ENCODE data around the gene ALMS1. TPM values are rescaled to one million over a fixed set of nuclear protein-coding genes. Genes with fewer than 3 reads are reported as not detected.
"Not testable (repeated sequence)": the region's sequence is repeated elsewhere in the genome, so short reads cannot be mapped to it uniquely, and the experiment has no call there.

The ALMS1 gene
- total RNA-seq, 1 experiment from 2014 or later = 6.4 TPM

DNA sequence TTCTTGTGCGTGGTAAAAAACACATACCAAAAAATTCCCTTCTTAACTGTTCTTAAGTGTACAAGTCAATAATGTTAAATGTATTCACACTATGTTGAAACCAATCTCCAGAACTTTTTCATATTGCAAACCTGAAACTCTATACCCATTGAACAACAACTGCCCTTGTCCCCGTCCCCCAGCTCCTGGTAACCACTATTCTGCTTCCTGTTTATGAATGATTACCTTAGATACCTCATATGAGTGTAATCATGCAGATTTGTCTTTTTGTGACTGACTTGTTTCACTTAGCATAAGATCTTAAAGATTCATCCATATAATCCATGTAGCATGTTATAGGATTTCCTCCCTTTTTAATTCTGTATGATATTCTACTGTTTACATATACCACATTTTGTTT, 196.7 kb downstream of the ALMS1 start:
- no peak for DNase-seq (ENCODE audit: low read depth)
- in situ Hi-C loops (cut with HindIII; ENCODE audit: low pct_unique_long_range_greater_than_20kb, low sequenced_read_pairs) = no loop called here

DNA sequence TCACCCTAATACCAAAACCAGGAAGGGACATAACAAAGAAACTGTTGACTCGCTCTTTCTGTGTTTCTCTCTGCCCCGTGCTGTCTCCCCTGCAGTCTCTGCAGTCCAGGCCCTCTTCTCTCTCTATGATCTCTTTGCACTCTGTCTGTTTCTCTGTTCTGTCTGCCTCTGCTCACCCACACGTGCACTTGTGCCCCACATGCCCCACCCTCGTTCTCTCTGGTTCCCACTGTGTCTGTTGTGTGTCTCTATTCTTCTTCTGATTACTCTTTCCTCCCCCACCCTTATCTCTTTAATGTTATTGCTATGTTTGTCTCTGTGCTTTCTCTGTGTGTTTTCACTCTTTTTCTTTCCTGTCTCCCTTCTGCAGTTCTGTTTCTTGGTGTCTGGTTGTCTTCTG, 202.5 kb downstream of the ALMS1 start:
- in situ Hi-C loops (cut with HindIII; ENCODE audit: low pct_unique_long_range_greater_than_20kb, low sequenced_read_pairs) = no loop called here
- DNase-seq (ENCODE audit: low read depth) = no peak

DNA sequence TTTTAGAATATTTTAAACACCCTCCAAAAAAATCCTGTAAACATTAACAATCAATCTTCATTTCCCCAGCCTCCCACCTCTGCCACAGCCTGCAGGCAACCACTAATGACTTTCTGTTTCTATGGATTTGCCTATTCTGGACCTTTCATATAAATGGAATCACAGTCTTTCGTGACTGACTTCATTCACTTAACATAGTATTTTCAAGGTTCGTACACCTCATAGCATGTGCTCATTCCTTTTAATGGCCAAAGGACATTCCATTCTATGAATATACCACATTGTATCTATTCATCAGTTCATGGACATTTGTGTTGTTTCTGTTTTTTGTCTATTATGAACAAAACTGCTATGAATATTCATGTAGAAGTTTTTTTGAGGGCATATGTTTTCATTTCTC, 208.0 kb downstream of the ALMS1 start:
- in situ Hi-C loops (cut with HindIII; ENCODE audit: low pct_unique_long_range_greater_than_20kb, low sequenced_read_pairs) = no loop called here
- DNase-seq (ENCODE audit: low read depth) = no peak

DNA sequence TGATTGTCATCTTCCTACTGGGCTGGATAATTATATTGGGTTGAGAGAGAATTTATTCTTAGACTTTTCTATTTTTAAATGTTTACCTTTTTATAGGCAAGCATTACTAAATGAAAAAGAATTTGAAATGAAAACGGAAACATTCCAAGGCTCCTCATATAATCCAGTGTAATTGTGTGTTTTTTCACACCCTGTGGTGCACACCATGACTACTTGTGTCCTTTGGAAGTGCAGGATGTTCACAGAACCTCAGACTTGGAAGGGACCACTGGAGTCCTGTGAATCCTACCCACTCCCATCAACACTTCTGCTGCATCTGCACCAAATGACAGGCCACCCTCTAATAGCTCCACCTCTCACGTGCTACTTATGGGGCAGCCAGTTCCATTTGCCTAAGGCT, 208.6 kb downstream of the ALMS1 start:
- in situ Hi-C loops (cut with HindIII; ENCODE audit: low pct_unique_long_range_greater_than_20kb, low sequenced_read_pairs) = no loop called here
- DNase-seq (ENCODE audit: low read depth) = no peak

DNA sequence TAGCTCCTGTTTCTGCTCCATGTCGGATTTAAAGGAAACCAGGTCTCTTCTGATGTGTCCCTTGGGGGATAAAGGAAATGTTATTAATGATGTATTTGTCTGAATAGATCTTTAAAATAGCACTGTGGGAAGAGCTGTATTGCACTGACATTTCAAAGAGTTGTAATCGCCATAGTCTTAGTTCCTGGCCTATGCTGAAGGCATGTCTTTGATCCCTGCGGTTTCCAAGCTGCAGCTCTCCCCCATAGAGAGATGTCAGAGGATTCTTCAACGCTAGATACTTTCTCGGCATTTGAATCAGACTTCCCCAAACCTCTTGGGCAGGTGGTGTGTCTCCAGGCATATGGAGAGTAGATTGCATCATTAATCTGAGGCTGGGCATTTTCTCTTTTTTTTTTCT, 216.1 kb downstream of the ALMS1 start:
- in situ Hi-C loops (cut with HindIII; ENCODE audit: low pct_unique_long_range_greater_than_20kb, low sequenced_read_pairs) = no loop called here
- DNase-seq (ENCODE audit: low read depth) = no peak

DNA sequence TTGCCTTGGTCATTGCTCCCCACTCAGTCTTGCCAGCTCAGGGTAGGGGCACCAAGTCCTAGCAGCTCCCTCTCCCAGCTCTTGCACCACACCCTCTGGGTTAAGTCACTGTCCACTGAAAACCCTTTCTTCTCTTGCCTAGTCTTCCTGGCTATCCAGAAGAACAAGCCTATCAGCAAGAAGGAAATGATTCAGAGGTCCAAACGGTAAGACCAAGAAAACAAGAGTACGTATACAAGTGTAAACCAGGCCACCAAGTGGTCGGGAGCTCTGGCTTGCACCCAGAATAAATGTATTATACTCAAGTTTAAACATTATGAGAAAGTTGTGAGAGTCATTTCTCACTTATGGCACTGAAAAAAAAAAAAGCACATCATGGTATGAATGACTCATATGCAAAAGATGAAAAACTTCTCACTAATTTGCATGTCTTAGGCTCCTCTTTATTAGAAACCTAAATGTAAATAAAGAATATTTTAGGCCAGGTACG, 217.5 kb downstream of the ALMS1 start:
- DNase-seq (ENCODE audit: low read depth) = peak; percentile 9
- in situ Hi-C loops (cut with HindIII; ENCODE audit: low pct_unique_long_range_greater_than_20kb, low sequenced_read_pairs) = not testable (repeated sequence)

DNA sequence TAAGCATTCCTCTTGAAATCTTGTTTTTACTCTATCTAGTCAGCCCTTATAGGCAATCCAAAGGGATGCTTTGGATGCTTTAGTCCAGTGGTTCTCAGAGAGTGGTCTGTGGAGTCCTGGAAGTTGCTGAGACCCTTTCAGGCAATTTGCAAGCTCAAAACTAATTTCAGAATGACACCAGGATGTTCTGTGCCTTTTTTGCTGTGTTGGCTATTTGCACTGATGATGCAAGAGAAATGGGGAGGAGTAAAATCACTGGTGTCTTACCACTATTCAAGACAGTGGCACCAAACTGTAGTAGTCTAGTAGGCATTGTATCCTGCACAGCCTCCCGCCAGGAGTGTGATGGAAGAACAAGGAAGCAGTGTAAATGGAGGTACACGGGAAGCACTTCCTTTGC, 219.0 kb downstream of the ALMS1 start:
- DNase-seq (ENCODE audit: low read depth); in situ Hi-C loops (cut with HindIII; ENCODE audit: low pct_unique_long_range_greater_than_20kb, low sequenced_read_pairs): not testable (repeated sequence)

DNA sequence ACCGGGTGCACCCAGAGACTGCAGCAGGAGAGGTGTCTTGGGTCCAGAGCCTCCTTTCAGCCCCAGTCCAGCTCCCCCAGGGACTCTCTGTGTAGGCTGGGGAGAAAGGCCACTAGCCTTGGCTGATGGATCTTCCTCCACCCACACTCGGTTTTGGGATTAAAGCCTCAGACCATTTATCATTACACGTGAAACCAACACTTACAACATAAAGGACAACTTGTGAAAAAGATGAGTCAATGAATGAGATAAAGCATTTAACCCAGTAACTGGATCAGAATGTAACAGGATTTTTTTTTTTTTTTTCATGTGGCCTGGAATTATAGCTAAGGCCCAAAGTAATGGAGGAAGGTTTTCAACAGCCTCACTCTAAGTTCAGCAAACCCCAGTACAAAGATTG, 224.5 kb downstream of the ALMS1 start:
- in situ Hi-C loops (cut with HindIII; ENCODE audit: low pct_unique_long_range_greater_than_20kb, low sequenced_read_pairs) = no loop called here
- no peak for DNase-seq (ENCODE audit: low read depth)

DNA sequence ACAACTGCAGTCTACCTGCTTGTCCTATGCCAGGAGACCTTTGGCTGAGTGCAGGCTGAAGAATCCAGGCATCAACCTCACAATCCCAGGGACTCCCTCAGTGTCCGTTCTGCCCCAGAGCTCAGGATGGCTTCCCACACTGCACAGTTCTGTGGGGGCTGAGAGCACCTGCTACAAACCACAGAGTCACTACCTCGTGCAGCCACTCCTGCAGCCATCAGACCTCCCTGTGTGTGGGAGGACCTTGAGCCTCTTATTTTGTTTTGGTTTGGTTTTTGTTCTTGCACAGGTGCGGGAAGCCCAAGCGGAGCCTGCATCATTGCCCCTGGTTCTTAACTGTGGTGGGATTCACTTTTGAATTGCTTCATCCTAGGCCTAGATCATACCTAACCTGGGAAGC, 225.6 kb downstream of the ALMS1 start:
- no peak for DNase-seq (ENCODE audit: low read depth)
- in situ Hi-C loops (cut with HindIII; ENCODE audit: low pct_unique_long_range_greater_than_20kb, low sequenced_read_pairs) = no loop called here

DNA sequence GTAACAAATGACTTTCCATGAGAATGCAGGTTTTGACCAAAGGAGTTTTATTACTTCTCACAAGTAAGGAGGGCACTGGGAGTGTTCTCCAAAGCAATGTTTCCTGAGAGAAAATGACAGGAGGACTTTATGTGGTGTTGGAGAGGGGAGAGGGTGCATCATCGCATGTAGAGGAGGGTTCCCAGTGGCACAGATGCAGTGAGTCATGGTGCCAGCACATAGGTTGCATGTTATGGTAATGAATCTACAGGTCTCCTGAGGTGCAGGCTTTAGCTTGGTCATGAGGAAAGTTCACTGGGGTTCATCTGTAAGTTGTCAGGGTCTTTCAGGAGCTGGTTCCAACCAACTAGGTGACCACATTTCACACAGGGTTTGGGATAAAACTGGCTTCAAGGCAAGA, 226.2 kb downstream of the ALMS1 start:
- no peak for DNase-seq (ENCODE audit: low read depth)
- in situ Hi-C loops (cut with HindIII; ENCODE audit: low pct_unique_long_range_greater_than_20kb, low sequenced_read_pairs) = no loop called here

DNA sequence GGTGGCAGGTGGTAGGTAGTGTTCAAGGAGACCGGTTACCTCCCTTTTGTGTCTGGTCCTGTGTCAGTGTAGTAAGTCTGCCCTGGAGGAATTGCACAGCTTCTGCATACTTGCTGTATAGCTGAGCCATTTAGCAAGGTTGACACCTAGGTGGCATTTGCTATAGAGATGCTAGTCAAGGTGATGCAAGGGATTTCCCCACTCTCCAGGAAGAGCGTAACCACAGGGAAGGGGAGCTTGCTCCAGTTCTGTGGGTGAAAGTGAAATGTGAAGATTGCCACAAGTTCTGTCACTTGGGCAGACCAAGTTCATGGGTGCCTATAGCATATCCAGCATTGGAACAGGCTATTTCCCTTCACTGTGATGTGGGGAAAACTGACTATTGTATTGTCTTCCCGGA, 228.5 kb downstream of the ALMS1 start:
- no peak for DNase-seq (ENCODE audit: low read depth)
- in situ Hi-C loops (cut with HindIII; ENCODE audit: low pct_unique_long_range_greater_than_20kb, low sequenced_read_pairs) = no loop called here

DNA sequence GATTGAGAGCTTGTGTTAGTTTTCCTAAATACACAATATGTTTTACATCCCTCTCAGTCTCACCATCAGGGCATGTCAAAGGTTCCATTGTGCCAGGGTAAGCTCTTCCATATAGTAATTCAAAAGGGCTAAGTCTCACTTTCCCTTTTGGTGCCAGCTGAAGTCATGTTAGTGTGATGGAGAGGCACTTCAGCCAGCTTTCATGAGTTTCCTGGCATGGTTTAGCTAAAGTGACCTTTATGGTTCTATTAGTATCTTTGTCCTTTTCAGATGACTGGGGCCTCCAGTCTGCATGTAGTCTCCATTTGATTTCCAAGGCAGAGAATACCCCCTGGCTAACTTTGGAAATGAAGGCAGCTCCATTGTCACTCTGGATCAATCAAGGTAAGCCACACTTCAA, 229.4 kb downstream of the ALMS1 start:
- DNase-seq (ENCODE audit: low read depth) = no peak
- in situ Hi-C loops (cut with HindIII; ENCODE audit: low pct_unique_long_range_greater_than_20kb, low sequenced_read_pairs) = no loop called here

DNA sequence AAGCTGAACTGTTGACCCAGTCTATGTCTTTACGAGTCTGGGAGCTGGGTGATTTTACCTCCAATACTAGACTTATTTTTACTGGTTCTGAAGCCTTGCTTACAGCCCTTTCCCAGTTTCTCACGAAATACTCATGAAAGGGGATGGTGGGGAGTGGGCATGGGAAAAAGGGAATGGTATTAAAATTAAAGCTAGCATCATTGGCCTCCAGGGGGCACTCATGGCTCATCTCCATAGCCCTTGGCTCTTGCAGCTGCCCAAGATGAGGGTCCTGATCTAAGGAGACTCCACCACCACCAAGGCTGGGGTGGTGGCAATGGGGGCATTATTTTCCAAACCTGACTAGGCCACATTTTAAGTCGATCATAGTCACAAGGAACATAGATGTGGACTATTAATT, 234.3 kb downstream of the ALMS1 start:
- DNase-seq (ENCODE audit: low read depth); in situ Hi-C loops (cut with HindIII; ENCODE audit: low pct_unique_long_range_greater_than_20kb, low sequenced_read_pairs): not testable (repeated sequence)

DNA sequence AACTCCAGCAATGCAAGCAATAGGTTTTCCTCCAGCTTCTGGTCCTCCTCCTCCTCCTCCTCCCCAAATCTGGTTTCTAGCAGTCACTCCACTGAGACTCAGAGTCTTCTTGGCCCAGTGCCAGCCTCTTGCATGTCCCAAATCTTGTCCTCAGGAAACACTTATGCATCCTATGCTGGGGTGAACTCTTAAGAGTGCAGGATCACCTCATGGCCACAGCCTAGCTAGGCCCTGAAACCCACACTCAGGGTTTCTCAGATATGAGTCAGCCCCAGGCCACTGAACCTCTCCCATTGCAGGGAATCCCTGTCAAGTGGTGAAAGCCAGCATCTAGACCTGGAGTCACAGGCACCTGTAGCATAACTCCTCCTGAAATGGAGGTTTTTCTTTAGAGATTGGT, 238.4 kb downstream of the ALMS1 start:
- in situ Hi-C loops (cut with HindIII; ENCODE audit: low pct_unique_long_range_greater_than_20kb, low sequenced_read_pairs); DNase-seq (ENCODE audit: low read depth): not testable (repeated sequence)

DNA sequence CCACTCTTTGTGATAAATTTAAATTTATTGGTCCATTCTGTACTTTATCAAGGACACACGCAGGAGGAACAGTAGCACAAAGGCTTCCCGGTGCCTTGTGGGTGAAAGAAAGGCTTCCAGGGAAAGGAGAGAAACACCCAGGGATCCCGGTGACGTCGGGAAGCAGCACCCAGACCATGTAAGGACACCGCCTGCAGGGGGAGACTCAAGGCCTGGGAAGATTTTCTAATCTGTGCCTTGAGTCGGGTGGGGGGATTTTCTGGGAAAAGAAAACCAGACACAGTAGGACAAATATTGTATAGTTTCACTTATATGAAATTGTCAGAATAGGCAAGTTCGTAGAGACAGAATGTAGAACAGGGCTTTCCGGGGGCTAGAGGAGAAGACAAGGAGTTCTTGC, 239.0 kb downstream of the ALMS1 start:
- in situ Hi-C loops (cut with HindIII; ENCODE audit: low pct_unique_long_range_greater_than_20kb, low sequenced_read_pairs); DNase-seq (ENCODE audit: low read depth): not testable (repeated sequence)

DNA sequence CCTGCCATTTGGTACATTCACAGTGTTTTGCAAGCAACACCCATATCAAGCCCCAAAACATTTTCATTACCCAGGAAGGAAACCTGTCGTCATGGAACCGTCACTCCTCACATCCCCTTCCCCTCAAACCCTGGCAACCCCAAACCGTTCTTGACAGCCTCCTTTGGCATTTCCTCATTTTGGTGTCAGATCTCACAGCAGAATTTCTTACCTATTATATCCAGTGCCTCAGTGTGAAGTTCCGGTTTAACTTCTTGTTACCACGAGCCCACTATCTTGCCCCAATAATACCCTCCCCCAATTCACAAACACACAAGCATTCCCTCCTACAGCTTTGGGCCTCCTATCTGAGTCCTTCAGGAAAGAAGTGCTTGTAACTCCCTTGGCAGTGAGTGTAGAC, 240.6 kb downstream of the ALMS1 start:
- DNase-seq (ENCODE audit: low read depth); in situ Hi-C loops (cut with HindIII; ENCODE audit: low pct_unique_long_range_greater_than_20kb, low sequenced_read_pairs): not testable (repeated sequence)

DNA sequence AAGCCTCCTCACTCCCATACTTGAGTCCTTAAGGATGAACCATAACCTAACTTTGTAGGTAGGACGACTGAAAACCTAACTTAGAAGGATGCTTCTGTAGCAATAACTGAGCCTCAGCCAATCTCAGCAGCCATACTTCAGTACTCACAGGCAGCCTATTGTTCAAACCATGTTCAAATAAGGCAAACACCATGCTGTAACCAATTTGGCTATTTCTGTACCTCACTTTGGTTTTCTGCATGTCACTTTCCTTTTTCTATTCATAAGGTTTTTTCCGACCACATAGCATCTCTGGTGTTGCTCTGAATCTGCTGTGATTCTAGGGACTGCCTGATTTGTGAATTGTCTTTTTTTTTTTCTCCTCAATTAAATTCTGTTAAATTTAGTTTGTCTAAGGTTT, 242.9 kb downstream of the ALMS1 start:
- in situ Hi-C loops (cut with HindIII; ENCODE audit: low pct_unique_long_range_greater_than_20kb, low sequenced_read_pairs); DNase-seq (ENCODE audit: low read depth): not testable (repeated sequence)

DNA sequence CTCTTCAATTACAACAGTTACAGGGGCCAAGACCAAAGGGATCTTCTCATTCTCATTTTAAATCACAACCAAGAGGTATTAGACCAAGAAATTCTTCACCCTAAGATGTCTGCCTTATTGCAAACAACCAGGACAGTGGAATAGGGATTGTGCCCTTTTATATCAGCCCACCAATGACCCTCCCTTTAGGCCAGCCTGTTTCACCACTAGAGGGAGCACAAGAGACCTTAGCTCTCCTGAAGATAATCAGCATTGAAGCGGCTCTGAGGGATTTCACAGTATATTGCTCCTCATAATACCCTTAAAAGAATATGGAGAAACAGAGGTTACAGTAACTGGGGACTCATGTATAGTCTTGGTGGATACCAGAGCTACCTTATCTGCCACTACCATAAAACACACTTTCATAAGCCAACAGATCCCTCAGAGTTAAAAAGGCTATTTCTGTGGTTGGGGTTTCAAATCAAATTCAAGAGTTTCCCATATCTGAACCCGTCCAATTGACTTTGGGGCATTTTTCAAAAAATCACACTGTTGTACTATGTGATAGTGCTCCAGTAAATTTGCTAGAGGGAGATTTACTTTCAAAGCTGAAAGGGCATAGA, 245.1 kb downstream of the ALMS1 start:
- in situ Hi-C loops (cut with HindIII; ENCODE audit: low pct_unique_long_range_greater_than_20kb, low sequenced_read_pairs); DNase-seq (ENCODE audit: low read depth): not testable (repeated sequence)

DNA sequence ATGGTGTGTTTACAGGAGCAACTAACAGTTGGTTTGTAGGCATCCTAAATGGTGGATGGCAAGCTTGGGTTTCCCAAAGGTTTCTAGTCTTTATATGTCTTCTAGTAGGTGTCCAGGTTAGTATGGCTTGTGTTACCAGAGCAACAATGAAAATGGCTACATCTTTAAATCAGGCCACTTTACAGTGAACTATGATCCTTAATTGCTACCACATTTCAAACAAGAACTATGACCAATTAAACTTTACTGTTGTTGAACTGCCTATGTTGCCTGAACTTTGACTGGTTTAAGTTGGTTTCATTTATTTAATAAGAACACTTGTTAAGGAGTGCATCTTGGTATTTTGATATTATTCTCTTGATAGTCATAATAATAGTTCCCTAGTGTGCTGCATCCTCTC, 251.3 kb downstream of the ALMS1 start:
- in situ Hi-C loops (cut with HindIII; ENCODE audit: low pct_unique_long_range_greater_than_20kb, low sequenced_read_pairs) = not testable (repeated sequence)

DNA sequence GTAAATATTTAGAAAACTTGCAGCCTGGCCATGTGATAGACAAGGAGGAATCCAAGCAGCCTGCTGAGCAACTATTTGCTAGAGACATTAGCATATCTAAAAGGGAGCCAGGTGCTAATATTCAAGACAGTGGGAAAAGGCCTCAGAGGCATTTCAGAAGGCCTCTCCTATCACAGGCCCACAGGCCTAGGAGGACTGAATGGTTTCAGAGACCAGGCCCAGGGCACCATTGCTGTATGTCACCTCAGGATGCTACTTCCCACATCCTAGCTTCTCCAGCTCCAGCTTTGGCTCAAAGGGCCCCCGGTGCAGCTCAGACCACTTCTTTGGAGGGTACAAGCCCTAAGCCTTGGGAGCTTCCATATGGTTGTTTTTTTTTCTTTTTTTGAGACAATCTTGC, 252.8 kb downstream of the ALMS1 start:
- no peak for DNase-seq (ENCODE audit: low read depth)
- in situ Hi-C loops (cut with HindIII; ENCODE audit: low pct_unique_long_range_greater_than_20kb, low sequenced_read_pairs) = no loop called here

More for the DNA sequence above, 251.3 kb downstream of the ALMS1 start:
- not testable (repeated sequence) for DNase-seq (ENCODE audit: low read depth)
